Right ventricle myocardium inferior (tissue), 1 donor: Measurements from ENCODE around the gene BATF3. TPM values are rescaled to one million over a fixed set of nuclear protein-coding genes. Genes with fewer than 3 reads are reported as not detected.
"Not testable (repeated sequence)": the region's sequence is repeated elsewhere in the genome, so short reads cannot be mapped to it uniquely, and the experiment has no call there.

ENCODE experiments used
- ATAC-seq: fragments of 200-7000 bp; cut with Tn5 transposase; one replicate; pipeline ENCODE4 v1.9.1; 2020; ENCODE audit warnings: mild to moderate bottlenecking, moderate library complexity
- DNase-seq: peaks from one replicate; pipeline ENCODE4 v3.0.0; 2021; ENCODE audit errors: missing footprints
- intact Hi-C: fragments of 100-400 bp; cut with DNase I; formaldehyde crosslinking; loops from one replicate; pipeline ENCODE4 v1.11.0; 2022
- total RNA-seq: library from RNA; stranded (reverse); fragmentation: NEBNext Ultra II Directional; extraction: Animal tissue kit (Norgen Biotek cat#: 25700); gene quantifications from one replicate; pipeline ENCODE4 v1.2.1, GENCODE V29; 2021
- donor health status: DM: no; HTN: yes; CAD: no; lungs with severe emphysema.

Gene BATF3
- total RNA-seq, 1 donor from 2014 or later, result 1.2 TPM

DNA sequence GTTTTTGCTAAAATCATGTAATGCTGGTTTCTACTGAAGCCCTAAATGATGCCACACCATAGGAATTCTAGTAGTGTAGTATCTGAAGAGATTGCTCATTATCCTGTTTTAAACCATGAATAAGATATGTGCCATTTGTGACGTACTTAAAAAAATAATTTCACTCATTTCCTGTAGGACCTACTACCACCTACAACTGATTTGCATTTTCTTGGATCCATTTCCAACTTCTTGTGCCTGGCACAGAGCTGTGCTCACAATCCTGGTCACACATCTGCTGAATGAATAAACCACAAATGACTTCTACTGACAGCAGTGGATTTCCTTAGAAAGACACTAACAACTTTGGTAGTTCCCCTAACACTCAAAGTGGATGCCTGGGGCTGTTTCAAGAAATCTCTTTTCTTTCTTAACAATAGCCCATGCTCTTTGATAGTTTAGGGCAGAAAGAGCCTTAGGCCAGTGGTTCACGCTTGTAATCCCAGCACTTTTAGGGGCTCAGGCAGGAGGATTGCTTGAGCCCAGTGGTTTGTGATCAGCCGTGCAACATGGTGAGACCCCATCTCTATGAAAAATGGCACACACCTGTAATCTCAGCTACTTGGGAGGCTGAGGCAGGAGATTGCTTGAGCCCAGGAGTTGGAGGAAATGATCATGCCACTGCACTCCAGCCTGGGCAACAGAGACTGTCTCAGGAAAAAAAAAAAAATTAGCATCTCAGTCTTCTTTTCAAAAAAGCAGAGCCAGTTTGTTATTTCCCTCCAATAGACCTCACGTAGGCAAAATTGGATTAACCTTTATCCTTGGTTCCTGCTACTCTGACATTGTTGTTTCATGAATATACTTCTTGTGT lies 13.0 kb upstream of the BATF3 start:
- intact Hi-C loops, result no loop called here
- ATAC-seq (no peak), DNase-seq (no peak)

DNA sequence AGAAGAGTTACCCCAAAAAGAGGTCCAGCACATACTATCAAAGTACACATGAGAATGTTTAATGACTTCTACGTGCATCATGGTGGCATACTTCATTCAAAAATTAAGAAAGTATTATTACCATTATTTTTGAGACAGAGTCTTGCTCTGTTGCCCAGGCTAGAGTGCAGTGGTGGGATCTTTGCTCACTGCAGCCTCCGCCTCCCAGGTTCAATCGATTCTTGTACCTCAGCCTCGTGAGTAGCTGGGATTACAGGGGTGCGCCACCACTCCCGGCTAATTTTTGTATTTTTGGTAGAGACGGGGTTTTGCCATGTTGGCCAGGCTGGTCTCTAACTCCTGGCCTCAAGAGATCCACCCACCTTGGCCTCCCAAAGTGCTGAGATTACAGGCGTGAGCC lies 12.3 kb upstream of the BATF3 start:
- ATAC-seq, intact Hi-C loops, DNase-seq: not testable (repeated sequence)

DNA sequence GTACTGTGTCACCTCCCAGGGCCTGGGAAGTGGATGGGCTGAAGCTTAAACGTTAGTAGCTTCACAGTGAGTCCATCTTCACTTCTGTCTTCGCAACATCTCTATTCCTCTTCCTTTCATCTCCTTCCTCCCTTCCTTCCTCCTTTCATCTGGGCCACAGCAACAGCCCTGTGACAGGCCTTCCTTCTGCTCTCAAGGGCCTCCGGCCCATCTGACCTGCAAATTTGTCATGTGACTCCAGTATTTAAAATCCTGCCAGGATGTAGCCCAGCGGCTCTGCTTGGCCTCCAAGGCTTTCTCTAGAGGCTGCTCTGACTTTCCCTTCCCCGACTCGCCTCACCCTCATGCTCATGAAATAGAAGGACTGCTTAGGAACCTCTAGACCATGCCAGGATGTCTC lies 10.9 kb upstream of the BATF3 start:
- ATAC-seq (no peak), DNase-seq (no peak)
- intact Hi-C loops, result no loop called here

DNA sequence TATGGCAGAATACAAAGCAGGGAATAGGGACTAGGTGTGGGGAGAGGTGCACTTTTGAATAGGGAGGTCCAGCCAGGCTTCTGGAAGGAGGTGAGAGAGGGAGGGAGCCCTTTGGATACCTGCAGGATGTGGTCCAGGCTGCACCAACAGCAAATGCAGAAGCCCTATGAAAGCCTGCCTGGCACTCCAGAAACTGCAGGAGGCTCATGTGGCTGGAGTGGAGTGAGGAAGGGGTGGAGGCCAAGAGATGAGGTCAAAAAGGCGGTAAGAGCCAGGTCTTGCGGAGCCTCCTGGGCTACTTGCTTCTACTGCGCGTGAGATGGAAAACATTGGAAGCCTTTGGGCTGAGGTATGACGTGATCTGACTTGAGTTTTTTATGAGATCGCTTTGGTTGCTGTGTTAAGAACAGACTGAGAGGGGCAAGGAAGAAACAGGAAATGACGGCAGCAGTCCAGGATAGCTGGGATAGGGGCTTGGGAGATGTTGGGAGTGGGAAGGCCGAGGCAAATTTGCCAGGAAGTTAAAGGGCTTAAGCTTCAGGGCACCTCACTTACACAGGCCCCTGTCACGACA lies 4.4 kb upstream of the BATF3 start:
- intact Hi-C loops, result no loop called here
- DNase-seq (no peak), ATAC-seq (no peak)

DNA sequence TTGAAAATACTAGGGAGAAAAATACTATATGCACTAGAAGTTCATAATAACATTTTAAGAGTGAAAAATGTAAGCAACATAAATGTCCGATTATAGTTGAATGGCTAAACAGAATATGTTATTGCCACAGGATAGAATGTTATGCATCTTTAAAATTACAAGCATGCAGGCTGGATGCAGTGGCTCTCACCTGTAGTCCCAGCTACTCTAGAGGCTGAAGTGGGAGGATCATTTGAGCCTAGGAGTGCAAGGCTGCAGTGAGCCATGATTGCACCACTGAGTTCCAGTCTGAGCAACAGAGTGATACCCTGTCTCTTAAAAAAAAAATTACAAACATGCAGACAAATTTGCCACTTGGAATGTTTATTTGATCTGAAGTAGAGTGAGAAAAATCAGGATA lies 3.0 kb upstream of the BATF3 start:
- ATAC-seq (no peak), DNase-seq (no peak)
- intact Hi-C loops, result no loop called here

DNA sequence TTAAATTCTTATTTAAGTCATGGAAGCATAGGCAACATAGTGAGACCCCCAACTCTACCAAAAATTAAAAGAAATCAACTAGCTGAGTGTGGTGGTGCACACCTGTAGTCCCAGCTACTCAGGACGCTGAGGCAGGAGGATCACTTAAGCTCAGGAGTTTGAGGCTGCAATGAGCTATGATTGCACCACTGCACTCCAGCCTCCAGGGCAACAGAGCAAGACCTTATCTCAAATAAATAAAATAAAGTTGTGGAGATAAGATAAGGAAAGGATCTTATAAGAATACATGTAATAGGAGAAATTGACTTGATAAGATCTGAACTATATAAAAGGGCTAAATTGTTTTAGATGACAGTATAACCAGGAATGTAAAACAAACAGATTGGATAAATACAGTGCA lies 2.3 kb upstream of the BATF3 start:
- DNase-seq, result no peak

DNA sequence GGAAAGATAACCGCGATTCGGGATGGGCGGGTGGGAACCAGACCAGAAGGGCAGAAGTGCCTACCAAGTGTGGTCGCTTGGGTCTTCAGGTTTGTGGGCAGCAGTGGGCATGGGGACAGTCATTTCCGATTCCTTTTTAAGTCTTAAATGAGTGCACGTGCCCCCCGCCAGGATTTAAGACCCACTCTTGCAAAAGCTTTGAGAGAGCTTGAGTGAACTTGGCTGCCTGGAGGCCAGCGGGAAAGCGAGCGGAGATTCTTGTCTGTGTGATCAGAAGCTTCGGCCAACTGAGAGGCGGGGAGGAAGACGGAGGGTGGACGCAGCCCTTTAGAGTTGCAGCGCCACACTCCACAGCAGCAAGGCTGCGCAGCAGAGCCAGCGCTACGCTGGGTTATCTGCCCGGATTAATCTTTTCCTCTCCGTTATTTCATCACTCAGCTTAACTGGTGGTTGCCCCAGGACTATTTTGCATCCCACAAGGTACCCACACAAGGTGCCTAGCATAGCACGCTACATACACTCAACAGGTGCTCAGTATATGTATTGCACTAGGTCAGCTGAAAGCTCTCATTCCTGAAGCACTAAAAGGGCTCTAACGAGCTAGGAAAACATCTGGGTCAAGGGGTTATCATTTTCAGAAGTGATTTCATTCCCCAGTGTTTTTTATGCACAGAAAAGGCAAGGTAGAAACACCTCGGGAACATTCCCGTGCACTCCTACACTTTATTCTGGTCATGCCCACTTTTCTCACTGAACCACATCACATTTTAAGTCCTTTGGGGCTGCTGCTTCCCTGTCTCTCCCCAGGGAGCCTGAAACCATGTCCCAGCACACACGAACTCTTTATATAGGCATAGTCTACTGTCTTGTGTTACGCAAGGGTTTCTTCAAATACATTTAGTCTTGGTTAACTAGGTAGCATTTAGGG lies 1.5 kb upstream of the BATF3 start:
- DNase-seq (peak; percentile 68), ATAC-seq (peak; percentile 79)
- intact Hi-C loops, result no loop called here

More for the DNA sequence above, 2.3 kb upstream of the BATF3 start:
- intact Hi-C loops, result no loop called here
- ATAC-seq, result no peak

DNA sequence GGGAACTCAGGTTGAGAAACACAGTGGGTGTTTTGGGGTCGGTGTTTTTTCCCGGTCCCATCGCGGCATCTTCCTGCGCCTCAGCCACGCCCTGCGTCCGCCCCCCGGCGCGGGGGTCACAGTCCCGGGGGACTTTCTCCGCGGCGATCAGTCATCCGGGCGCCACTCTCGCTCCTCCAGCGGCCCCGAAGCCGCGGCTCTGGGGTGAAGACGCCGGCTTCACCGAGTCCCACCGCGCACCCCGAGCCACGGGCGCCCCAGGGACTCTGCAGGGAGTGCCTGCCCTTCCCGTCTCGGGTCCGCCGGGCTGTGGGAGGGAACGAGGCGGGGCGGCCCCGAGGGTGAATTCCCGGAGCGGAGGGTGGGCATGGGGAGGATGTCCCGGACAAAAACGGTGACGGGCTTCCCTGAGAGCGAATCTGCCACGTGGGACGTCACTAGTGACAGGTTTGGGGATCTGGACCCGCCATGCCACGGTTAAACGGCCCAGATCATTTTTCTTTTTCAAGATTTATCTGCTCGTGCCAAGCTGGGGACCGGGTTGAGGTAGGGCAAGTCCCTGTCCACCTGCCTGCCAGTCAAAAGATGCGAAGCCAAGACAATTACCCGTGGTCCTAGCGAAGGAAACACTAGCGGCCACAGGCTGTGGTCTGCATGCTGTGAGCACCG lies 717 bp upstream of the BATF3 start:
- ATAC-seq (peak; percentile 59), DNase-seq (peak; percentile 73)
- intact Hi-C loops, result no loop called here

DNA sequence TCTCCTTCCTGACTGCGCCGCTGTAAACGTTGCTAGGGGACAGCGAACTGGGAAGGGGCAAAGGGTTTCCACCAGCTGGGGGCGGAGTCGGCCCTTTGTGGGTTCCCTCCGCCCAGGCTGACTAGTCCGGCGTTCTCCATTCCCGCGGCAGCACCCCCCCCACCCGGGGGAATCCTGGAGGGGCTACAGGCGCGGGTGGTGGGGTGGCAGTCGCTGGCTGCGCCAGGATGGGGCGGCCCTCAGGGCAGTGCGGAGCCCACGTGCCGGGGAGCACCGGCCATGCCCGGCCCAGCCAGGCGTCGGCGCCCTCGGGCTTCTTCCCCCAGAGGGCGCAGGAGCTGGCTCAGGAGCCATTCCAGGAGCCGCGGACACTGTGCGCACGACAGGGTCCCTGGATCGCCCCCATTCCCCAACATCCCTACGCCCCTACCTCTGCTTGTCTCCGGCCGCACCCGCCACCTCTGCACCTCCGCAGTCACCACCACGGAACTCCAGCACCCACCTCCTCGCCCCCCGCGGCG lies 476 bp downstream of the BATF3 start:
- intact Hi-C loops, result no loop called here
- ATAC-seq (peak; percentile 49), DNase-seq (peak; percentile 80)

DNA sequence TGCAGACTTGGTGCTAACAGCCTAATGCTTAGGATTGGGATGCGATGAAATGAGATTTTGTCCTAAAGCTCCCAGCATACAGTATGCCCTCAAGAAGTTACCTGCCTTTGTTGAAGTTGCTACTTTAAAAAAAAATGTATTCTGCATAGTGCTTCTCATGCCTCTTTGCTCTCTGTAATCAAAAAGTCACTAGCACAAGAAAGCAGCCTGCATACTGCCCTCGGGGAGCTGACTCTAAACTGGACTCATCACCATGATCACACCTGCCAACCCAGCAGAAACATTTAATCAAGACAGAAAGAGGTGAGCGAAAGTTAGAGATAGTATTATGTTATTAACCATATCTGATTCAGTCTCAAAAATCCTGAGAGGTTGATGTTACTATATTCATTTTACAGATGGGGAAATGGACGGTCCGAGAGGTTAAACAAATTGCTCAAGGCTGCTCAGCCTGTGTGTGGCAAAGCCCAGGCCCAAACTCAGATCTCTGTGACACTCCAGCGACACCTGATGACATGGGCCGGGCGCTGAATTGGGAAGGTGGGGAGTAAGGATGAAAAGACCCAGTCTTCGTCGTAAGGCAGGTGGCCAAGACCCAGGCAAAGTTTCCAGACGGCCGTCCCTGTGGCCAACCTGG lies 1.1 kb downstream of the BATF3 start:
- DNase-seq (no peak), ATAC-seq (no peak)
- intact Hi-C loops, result no loop called here

DNA sequence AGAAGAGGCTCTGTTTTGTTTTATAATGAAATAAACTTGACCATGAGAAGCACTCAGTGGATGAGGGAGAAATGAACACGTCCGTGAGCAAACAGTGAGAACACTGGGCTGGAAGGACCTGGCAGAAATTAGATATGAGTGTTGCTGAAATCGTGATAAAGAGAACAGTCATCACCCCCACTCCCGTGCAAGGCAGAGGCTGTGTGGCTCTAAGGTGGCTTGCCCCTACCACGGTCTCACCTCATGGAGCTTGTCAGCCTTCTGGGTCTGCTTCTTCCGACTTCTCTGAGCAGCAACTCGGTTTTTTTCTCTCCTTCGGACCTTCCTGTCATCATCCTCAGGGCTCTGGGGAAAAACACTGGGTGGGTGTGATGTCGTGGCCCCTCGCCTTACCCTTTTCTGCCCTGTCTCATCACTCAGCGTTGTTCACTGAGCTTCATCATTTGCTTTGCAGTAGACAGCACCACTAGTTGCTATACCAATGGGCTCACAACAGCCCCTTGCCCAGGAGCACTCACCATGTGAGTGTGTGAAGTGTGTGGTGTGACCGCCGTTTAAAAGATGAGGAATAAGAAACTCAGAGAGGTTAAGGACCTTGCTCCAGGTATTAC lies 2.8 kb downstream of the BATF3 start:
- no peak for DNase-seq
- ATAC-seq, result no peak
- intact Hi-C loops, result no loop called here

DNA sequence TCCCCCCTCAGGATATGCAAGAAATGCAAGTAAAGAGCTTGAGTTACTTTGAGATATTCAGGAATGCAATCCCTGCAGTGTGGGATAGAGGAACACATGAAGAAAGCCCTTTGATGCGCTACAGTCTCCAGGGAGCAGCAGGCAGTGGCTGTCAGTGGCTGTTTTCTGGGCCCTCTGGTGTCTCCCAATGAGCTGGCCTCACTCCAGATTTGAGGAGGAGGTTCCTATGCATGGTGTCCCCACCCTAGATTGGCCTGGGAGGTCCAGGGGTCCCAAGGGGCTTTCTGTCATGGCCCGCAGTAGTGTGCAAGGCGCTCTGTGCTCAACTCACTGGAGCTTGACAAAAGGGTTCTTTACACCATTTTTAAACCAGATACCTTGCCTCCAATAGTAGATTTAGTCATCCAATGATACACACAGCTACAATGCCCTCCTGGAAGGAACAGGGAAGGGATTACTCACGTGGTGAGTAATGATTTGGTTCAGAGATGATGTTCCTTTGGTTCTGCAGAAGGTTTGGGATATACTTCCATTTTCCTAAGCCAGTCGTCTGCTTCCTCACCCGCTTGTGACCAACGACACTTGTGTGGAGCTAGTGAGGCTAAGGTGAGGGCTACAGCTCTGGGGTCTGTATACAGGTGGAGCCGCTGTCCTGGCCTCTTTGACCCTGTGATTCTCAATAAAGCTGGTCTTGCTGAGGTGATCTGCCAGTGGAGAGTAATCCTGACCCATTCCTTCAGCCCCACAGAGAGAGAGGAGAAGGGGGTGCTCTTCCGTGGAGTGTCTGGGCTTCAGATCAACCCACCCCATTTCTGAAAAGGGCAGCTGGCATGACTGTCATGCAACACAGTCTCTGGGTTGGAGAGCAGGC lies 6.6 kb downstream of the BATF3 start:
- ATAC-seq, result no peak
- DNase-seq, result no peak
- intact Hi-C loops, result no loop called here

DNA sequence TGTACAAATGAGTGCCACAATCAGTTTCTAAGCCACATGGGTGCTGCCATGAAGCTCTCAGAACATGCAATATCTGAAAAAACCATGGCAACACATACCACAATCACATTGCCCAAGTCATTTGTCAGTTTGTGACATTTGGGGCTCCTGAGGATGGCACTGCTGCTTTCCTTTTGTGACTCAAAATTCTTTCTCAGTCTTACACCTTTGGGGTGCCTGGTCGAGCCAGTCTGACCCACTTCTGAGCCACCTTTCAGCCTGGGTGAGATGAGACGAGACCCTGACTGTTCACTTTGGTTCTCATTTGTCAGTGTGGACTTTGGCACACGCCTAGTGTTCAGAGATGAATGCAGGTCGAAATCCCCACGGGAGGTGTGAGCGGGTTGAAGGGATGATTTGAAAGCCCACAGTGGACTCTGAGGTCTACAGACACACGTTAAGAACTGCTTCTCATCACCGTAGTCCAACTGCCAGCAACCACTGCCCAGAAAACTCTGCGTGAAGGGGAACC lies 8.0 kb downstream of the BATF3 start:
- ATAC-seq (no peak), DNase-seq (no peak)
- intact Hi-C loops, result no loop called here

DNA sequence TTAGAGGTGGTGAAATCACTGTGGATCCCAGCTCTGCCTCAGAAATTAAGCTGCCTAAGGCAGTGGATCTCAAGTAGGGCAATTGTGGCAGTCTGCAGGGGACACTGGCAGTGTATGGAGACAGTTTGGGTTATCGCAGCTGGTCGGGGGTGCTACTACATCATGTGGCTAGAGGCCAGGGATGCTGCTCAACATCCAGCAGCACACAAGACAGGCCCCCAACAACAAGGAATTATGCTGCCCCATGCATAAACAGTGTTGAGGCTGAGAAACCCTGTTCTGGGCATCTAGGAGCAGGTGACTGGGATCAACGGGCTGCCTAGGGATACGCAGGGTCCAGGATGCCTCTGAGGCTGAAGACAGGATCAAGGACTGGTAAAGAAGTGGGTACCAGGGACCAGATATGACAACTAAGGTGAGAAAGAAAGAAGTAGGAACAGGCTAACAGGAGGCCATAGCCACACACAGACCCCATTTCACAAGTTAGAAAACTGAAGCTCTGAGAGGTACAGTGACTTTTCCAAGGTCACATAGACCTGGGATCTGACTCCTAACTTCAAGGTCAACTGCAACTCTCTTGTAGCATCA lies 8.7 kb downstream of the BATF3 start:
- DNase-seq (no peak), ATAC-seq (no peak)
- intact Hi-C loops, result no loop called here

DNA sequence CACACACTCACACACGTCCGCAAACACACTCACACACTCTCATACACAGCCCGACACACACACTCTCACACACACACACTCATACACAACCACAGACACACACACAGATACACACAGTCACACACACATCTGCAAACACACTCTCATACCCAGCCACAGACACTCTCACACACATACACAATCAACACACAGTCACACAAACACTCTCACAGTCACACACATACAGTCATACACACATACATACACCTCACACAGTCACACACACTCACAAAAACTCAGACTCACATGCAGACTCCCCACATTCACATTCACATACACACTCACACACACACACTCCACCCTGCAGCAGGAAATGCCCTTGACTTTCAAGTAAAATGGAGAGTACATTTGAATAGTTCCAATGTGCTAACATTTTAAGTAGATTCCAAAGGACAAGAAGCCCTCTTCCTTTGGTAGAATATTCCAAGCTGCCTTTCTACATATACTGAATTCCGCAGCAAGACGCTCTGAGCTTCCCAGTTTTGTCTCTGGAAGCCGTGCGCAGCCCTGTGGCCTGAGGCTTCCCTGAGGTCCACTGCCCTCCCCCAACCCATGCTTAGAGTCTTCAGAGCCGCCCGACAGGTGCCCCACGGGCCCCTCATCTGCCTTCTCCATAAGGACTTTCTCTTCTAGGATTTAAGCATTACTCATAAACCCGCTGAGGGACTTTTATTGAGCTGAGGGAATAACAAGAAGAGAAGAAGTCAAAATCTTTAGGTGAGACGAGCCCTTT lies 9.7 kb downstream of the BATF3 start:
- intact Hi-C loops, result no loop called here
- DNase-seq (no peak), ATAC-seq (no peak)

DNA sequence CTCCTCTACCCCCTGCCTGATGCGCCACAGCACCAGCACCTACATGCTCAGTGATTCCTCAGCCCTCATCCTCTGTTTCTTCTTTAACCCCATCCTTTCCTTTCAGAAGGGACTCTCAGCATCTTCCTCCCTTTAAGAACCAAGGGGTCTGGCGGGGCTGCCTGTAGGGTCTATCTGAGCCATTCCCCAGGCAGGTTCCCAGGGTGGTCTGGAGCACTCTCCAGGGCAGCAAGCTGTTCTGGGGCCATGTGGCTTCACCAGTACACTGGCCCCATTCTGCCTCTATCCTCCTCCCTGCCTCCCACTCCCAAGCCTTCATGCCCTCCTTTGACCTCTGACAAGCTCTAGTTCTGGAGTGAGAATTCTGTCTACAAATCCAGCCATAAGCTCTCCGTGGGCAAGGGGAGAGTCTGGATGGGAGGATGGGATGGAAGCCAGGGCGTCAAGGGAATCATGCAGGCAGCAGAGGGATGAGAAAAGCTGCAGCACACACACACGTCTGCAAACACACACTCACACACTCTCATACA lies 10.4 kb downstream of the BATF3 start:
- ATAC-seq, result no peak
- intact Hi-C loops, result no loop called here
- no peak for DNase-seq
